HG03280 (cell line): ENCODE measurements around the gene CATSPERE.

Experiments used
- ATAC-seq: cut with Tn5 transposase; IDR thresholded peaks from one replicate; pipeline ENCODE4 v1.9.1; 2021; ENCODE audit warnings: mild to moderate bottlenecking, moderate library complexity; ENCODE audit not compliant: unreplicated experiment

Gene CATSPERE, protein sequence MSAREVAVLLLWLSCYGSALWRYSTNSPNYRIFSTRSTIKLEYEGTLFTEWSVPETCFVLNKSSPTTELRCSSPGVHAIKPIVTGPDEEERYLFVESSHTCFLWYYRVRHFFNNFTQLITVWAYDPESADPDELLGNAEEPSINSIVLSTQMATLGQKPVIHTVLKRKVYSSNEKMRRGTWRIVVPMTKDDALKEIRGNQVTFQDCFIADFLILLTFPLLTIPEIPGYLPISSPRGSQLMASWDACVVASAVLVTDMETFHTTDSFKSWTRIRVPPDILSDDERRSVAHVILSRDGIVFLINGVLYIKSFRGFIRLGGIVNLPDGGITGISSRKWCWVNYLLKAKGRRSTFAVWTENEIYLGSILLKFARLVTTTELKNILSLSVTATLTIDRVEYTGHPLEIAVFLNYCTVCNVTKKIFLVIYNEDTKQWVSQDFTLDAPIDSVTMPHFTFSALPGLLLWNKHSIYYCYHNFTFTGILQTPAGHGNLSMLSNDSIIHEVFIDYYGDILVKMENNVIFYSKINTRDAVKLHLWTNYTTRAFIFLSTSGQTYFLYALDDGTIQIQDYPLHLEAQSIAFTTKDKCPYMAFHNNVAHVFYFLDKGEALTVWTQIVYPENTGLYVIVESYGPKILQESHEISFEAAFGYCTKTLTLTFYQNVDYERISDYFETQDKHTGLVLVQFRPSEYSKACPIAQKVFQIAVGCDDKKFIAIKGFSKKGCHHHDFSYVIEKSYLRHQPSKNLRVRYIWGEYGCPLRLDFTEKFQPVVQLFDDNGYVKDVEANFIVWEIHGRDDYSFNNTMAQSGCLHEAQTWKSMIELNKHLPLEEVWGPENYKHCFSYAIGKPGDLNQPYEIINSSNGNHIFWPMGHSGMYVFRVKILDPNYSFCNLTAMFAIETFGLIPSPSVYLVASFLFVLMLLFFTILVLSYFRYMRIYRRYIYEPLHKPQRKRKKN

DNA sequence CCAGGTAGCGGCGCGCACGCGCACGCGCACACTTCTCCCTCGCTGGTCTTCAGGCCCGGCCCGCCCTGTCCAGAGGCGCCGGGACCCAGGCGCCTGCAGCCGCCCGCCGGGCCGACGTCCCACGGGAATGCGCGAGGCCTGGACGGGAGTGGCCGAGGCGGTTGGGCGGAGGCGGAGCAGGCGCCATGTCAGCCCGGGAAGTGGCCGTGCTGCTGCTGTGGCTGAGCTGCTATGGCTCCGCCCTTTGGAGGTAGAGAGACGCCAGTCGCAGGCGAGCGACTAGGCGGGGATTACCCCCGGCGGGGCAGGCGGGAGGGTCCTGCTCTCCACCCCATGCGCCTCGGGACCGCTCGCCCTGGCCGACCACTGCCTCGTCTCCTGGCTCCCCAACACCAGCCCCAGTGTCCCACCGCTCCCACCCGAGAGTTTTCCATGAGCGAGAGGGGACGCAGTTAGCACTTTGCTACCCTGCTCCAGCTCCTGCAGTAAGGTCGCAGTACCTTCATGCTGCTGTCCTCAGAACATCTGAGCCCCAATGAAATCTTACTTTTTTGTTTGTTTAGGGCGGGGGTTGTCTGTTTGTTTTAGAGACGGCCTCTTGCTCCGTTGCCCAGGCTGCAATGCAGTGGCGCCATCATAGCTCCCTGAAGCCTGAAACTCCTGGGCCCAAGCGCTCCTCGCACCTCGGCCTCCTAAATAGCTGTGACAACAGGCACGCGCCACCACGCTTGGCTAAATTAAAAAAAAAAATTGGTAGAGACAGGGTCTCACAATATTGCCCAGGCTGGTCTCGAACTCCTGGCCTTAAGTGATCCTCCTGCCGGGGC, at the start of gene CATSPERE:
Gene CATSPERE (plus strand): TSS at position 29 of the 827 bp plus-strand sequence. CDS start 157 bp downstream, at position 186.
- ATAC-seq: peak; percentile 99

- no peak for ATAC-seq
Measured at GRCh38 chr1:244412176-244412575, 48.9 kb upstream of the CATSPERE start.

DNA sequence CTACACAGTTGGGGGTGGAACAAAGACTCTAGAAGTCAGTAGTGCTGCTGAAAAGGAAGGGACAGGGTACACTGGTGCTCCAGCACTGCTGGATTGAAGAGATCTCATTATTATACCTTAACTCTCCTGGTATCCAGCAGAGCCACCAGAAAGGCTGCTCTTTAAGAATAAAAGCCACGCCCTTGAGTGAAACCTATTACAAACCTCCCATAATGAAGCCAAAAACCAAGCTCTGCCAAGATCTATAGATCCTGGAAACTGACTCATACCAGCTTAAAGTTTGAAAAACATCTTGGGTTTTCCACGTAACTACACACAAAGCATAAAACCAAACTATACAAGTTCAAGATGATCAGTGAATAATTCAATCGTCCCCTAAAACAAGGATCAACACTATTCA, 47.3 kb upstream of the CATSPERE start:
- no peak for ATAC-seq

GRCh38 chr1:244414543-244414942, 46.5 kb upstream of the CATSPERE start:
- no peak for ATAC-seq

DNA sequence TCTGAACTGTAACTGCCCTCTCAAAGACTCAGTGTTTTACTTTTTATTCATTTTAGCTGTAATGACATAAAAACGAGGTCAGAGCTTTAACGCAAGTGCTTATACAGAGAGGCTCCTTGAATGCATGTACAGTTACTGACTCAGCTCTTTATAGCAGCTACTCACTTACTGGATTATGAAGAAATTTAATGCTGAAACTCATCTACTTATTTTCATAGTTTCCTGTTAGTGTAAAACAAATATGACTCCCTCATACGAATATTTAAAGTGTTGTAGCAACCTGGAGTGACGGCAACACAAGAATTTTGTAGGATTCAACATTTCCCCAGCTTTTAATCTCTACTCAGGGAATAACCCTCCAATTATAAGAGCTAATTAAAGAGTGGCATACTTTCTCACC, 42.0 kb upstream of the CATSPERE start:
- ATAC-seq: no peak

- ATAC-seq: no peak
Measured at GRCh38 chr1:244422174-244422573, 38.9 kb upstream of the CATSPERE start.

GRCh38 chr1:244424649-244425334, 36.3 kb upstream of the CATSPERE start:
- no peak for ATAC-seq

DNA sequence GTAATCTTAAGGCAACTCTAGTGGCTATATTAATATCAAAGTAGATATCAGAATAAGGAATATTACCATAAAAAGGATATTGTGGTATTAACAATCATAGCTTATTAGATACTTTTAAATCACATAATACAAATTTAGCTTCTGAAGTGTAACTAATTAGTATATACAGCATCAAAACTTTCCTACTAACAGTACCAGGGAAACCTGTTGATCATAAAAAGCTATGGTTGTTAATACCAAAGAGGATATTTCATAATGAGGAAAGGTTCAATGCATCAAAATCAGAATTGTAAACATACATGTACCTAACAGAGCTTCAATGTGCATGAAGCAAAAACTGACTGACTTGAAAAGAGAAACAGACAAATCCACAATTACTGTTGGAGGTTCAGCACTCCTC, 33.4 kb upstream of the CATSPERE start:
- no peak for ATAC-seq

- ATAC-seq: no peak
Measured at GRCh38 chr1:244429818-244430217, 31.3 kb upstream of the CATSPERE start.

GRCh38 chr1:244431166-244431565, 29.9 kb upstream of the CATSPERE start:
- ATAC-seq: no peak

DNA sequence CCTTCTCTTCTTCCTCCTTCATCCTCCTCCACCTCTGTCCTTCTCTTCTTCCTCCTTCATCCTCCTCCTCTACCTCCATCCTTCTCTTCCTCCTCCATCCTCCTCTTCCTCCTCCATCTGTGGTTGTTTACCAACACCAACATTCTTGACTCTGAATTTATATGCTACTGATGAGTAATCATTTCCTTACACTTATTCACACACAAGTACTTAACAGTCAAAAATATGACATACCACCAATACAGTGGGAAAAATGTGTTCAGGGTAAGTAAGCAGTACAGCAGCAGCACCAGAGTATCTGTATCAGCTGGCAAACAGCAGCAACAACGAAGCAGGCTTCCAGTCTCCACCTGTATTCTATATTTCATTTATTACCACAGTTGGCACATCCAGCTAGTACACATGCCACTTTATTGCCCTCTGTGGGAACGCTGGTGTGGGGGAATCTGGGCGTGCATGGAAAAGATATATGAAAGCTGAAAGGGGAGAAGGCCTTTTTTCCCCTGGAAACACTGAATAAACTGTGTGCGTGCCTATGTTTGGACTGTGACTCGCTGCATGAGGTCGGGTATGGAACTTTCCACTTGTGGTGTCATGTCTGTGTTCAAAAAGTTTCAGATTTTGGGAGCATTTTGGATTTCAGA, 25.4 kb upstream of the CATSPERE start:
- no peak for ATAC-seq

DNA sequence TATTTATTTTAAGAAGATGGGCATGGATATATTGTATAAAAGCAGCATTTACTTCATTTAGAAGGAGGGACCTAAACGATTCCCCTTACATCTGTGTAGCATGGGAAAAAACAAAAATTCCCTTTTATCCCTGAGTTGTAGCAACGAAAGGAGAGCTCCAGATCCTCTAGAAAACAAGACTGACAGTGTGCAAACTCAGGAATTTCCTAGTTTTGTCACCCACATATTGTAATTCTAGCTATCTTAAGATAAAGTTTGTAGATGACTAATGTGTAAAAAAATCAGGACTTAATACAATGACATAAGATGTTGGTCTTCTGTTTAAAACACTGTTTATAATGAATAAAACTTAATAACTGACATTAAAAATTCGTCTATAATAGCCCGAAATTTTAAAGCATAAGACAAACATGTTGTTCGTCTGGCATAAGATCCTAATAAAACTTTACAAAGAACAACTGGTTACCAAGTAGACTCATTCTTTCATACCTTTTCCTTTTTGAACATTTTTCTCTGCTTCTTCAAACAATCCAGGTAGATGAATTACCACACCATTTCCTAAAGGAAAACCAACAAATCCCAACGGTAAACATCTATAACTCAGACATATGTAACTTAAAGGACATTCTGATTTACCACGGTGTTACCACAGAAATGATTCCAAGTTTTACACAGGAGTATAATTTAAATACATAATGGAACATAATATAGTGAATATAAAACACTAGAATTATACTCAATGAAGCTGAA, 24.6 kb upstream of the CATSPERE start:
- no peak for ATAC-seq

DNA sequence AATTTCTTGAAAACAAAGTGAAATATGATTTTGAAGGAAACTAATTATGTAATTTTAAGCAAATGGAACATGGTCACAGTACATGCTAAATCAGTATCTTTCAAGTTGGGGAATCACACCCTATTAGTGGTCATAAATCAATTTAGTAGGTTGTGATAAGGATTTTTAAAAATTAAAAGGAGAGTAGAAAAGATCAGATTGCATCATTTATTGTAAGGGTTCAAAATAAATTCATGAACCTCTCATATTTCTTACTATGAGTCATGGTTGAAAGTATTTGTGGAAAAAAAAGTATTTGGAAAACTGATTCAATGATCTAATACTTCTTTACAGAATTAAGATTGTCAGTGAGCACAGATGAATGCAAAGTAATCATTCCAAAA, 24.0 kb upstream of the CATSPERE start:
- ATAC-seq: no peak

GRCh38 chr1:244439391-244440032, 21.6 kb upstream of the CATSPERE start:
- no peak for ATAC-seq

GRCh38 chr1:244442850-244443249, 18.2 kb upstream of the CATSPERE start:
- no peak for ATAC-seq

DNA sequence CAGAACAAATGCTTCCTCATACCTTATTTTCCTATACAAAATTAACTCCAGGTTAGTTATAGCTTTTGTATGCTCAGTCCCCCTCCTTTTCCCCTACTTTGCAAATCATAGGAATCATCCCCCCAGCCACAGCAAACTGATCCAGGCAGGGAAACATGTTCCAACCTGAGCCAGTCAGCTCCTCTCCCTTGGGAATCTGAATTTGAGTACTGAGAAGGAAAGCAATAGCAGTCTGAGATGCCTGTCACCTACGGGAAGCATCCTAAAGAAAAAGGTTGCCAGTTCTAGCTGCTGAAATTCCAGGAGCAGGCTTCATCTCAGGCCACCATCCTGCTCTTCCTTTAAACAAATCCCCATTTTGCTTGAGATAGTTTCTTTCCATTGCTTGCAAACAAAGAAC, 16.2 kb upstream of the CATSPERE start:
- no peak for ATAC-seq

DNA sequence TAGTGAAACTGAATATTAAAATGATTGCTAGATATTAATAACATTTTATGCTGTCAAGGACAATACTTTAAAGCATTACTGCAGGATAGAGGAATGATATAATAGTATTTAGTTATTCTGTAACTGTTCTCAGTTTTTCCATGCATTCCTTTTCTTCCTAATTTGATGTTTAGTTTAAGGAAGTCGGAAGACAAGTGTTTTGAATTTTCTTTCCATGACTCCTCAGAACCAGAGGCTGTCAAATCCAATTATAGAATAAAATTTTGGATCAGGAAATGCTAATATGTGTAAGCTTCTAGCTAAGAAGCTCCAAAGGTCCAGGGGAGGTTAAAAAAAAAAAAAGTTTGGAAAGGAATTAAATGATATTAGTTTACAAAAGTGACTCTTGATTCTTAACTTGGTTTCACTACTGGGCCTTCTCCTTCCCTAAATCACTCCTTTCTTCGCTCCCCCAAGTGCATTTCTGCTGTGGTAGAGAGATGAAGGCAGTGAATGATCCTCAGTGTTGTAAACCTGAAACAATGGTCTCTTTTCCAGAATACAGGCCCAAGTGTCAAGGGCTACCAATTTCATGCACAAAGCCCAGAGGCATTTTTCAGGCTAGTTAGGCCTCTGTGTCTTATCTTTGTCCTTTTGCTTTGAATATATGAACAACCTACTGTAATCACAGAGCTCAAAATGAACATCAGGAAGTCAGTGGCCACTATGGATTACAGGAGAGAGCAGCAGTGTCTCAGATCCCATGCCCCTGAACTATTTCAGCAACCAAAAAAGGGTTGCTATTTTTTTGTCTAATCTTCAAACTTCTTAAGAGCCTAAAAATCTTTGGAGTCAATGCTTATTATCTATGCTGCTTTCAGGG, 15.5 kb upstream of the CATSPERE start:
- ATAC-seq: no peak

GRCh38 chr1:244447024-244447423, 14.0 kb upstream of the CATSPERE start:
- no peak for ATAC-seq
